Mesodermal cell (in vitro differentiated cells): ENCODE data around the gene STK39.

ENCODE experiments used
- H3K27ac ChIP-seq: 2 replicates; pipeline ENCODE4 v1.7.0; 2013; ENCODE audit warnings: mild to moderate bottlenecking, low read depth, low read length, moderate library complexity; ENCODE audit not compliant: severe bottlenecking
- H3K36me3 ChIP-seq: 2 replicates; pipeline ENCODE4 v1.7.1; 2013; ENCODE audit warnings: mild to moderate bottlenecking, low read length, moderate library complexity; ENCODE audit not compliant: control insufficient read depth, insufficient read depth
- H3K4me1 ChIP-seq: one replicate; pipeline ENCODE4 v1.7.1; 2013; ENCODE audit warnings: mild to moderate bottlenecking, low read length; ENCODE audit not compliant: insufficient read depth, control insufficient read depth, poor library complexity, severe bottlenecking
- H3K4me3 ChIP-seq: 2 replicates; pipeline ENCODE4 v1.7.0; 2013; ENCODE audit warnings: low read length, control low read depth, mild to moderate bottlenecking; ENCODE audit not compliant: insufficient read depth, poor library complexity, severe bottlenecking; ENCODE audit errors: extremely low read depth
- H3K9me3 ChIP-seq: 2 replicates; pipeline ENCODE4 v1.7.1; 2013; ENCODE audit warnings: mild to moderate bottlenecking, low read length, moderate library complexity; ENCODE audit not compliant: control insufficient read depth
- WGBS, 2 experiments: methylation state at CpG; one replicate each; pipeline ENCODE4 v1.1.5; 2013; ENCODE audit warnings: missing lambda C conversion rate in 2 of 2; ENCODE audit not compliant: insufficient coverage in 2 of 2; 5-methylcytosine and 5-hydroxymethylcytosine counted together

STK39 gene

DNA sequence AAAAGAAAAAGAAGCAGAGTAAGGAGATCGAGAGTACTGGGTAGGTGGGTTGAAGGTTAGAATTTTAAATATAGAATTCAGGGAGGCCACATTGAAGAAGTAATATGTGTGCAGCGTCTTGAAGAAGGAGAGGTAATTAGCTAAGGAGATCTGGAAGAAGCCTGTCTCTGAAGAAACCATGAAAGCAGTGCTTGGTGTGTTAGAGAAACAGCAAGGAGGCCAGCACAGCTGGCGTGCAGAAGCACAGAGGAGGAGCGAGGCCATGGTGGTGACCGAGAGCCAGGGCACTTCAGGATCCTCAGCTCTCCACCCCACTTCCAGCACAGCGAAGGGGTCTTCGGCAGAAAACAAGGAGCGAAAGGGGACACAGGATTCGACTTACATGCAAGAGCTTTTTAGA is 305.8 kb downstream of the STK39 start:
- WGBS, 2 experiments: 86 to 92% methylated on average over 3 to 6 of the region's 9 CpGs

DNA sequence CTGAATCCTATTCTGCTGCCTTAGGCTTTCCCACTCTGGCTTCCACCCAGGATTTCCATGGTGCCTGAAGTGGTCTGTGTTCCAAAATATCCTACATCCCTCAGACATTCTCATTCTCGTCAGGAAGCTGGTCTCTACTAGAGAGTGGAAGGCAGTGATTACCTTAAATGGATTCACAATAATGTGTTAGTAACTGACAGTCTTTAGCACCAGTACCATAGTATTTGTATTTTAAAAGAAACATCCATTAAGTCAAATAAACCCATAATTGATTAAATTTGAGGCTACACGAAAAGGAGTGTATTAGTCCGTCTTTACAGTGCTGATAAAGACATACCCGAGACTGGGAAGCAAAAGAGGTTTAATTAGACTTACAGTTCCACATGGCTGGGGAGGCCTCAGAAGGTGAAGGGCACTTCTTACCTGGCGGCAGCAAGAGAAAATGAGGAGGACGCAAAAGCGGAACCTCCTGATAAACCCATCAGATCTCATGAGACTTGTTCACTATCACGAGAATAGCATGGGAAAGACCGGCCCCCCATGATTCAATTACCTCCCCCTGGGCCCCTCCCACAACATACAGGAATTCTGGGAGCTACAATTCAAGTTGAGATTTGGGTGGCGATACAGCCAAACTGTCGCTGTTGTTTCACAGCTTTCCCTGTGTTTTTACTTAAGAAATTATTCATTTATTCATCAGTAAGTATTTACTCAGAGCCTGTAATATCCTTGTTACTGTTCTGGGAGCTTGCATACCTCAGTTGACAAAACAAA is 306.5 kb downstream of the STK39 start:
- H3K36me3 ChIP-seq: no peaks in the 10 kb centered on the region
- H3K27ac ChIP-seq: no peak overlapping the region
- no peak overlapping the region for H3K4me3 ChIP-seq
- no peaks in the 10 kb centered on the region for H3K9me3 ChIP-seq
- WGBS, 2 experiments: 94 to 96% methylated on average over 4 to 5 of the region's 11 CpGs
- H3K4me1 ChIP-seq: no peaks in the 10 kb centered on the region

More for the DNA sequence above, 305.8 kb downstream of the STK39 start:
- Histone ChIP-seq H3K36me3 (no peaks in the 10 kb centered on the region), H3K27ac (no peak overlapping the region), H3K4me3 (no peak overlapping the region), H3K4me1 (no peaks in the 10 kb centered on the region), H3K9me3 (no peaks in the 10 kb centered on the region)

DNA sequence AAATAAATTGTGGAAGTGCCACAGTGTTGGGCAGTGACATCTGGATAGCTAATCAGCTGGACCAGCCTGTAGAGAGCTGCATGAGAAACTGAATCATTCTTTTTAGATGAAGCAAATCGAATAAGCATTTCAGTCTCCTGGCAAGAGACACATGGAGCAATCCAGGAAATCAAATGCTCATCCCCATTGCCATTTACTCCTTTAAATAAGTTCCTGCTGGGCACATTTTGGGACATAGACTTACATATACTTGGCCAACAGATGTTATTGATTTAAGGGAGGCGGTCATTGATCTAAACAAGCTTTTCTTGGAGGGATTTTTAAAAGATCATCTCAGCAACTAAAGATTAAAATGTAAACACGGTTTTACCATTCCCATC is 307.1 kb downstream of the STK39 start:
- 94 to 100% methylated on average over 2 of the region's 3 CpGs for WGBS, 2 experiments
- H3K4me3 ChIP-seq: no peak overlapping the region
- no peaks in the 10 kb centered on the region for H3K4me1 ChIP-seq
- H3K27ac ChIP-seq: no peak overlapping the region
- no peaks in the 10 kb centered on the region for H3K9me3 ChIP-seq
- no peaks in the 10 kb centered on the region for H3K36me3 ChIP-seq

DNA sequence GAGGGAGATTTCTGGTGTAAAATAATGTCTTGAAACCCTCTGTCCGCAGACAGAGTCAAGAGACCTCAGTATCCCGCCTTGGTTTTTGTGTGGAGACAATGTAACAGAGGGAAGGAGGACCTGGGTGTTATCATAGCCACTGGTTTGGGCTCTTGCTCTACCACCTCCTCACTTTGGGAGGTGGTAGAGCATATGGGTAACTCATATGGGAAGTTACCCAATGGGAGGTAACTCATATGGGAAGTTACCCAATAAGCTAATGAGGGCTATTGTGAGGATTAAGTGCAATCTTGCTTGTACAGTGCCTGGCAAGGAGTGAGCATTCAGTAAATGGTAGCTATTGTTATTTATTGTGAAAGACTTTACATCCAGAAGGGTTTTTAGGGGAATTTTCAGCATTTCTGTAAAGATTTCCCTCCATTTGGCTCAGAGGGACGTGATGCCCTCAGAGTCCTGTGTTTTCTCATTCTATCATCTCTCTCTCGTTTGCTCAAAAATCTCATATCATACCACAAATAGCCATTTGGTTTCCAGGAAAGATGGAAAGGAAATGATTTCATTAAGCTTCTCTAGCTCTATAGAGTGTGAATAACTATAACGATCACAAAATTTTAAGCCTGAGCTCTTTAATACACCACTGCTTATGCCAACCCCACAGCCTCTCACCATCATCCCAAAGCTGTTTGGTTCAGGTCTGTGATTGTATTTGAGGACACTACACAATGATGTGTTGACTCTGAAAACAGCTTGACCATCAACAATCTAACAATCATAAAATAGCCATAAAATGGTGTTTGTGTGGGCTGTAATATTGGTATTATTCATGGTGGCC is 307.7 kb downstream of the STK39 start:
- Histone ChIP-seq H3K4me1 (no peaks in the 10 kb centered on the region), H3K27ac (no peak overlapping the region), H3K4me3 (no peak overlapping the region), H3K36me3 (no peaks in the 10 kb centered on the region), H3K9me3 (no peaks in the 10 kb centered on the region)
- 100% methylated on average over 2 of the region's 5 CpGs for WGBS, 2 experiments

DNA sequence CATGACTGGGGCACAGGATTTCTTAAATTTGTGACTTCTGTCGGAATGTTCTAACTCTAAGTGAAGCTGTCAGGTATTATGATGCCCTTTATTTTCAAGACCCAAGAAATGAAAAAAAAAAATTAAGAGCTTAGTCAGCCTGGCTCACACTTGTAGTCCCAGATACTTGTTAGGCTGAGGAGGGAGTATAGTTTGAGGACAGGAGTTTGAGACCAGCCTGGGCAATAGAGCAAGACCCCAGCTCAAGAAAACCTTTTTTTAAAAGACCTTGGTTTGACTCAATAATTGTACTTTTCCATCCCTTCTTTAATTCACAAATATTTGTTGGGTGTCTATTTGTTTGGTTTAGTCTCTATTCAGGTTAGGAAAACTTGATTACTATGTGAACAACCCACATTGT is 310.0 kb downstream of the STK39 start:
- Histone ChIP-seq H3K4me1 (no peaks in the 10 kb centered on the region), H3K27ac (no peak overlapping the region), H3K4me3 (no peak overlapping the region), H3K9me3 (no peaks in the 10 kb centered on the region), H3K36me3 (no peaks in the 10 kb centered on the region)
- no CpG with 5 or more reads among the region's 1 CpG for WGBS, 2 experiments

DNA sequence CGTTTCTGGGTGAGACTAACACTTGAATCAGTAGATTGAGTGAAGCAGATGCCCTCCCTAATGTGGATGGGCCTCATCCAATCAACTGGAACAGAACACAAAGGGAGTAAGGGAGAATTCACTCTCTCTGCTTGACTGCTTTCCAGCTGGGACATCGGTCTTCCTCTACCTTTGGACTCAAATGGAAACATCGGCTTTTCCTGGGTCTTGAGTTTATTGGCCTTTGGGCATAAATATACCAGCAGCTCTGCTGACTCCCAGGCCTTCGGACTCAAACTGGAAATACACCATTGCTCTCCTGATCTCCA is 311.6 kb downstream of the STK39 start:
- Histone ChIP-seq H3K4me3 (no peak overlapping the region), H3K9me3 (no peaks in the 10 kb centered on the region), H3K27ac (no peak overlapping the region), H3K36me3 (no peaks in the 10 kb centered on the region), H3K4me1 (no peaks in the 10 kb centered on the region)
- WGBS, 2 experiments: 79 to 88% methylated on average over 4 of the region's 4 CpGs

DNA sequence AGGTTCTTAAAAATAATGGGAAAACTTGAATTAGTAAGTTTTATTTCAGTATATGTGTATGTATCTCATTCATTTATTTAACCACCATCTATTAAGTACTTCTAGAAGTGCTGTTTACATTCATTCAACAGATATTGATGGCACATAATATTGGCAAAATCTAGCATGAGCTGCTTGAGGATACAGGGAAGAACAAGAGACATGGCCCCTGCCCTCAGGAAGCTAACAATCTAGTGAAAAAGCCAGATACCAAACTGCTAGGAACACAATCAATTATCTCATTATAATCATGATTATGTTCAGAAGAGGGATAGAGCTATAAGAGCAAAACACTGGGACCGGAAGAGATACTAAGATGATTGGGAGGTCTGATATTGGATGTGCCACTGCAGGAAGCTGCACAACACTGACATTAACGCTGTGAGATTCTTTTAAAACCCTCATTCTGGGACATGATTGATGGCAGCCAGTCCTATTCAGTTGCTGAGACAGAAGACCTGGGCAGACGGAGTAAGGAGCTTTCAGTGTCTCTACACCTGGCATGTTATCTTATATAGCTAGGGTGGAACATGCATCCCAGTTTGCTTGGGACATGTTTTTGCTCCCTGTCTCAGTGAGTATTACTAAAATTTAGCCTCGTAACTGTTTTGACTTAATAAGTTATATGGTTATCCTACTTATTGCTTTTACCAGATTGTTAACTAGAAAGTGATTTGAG is 314.1 kb downstream of the STK39 start:
- 86 to 90% methylated on average over 3 of the region's 4 CpGs for WGBS, 2 experiments
- H3K4me1 ChIP-seq: no peaks in the 10 kb centered on the region
- no peak overlapping the region for H3K4me3 ChIP-seq
- no peaks in the 10 kb centered on the region for H3K9me3 ChIP-seq
- H3K27ac ChIP-seq: no peak overlapping the region
- H3K36me3 ChIP-seq: no peaks in the 10 kb centered on the region

DNA sequence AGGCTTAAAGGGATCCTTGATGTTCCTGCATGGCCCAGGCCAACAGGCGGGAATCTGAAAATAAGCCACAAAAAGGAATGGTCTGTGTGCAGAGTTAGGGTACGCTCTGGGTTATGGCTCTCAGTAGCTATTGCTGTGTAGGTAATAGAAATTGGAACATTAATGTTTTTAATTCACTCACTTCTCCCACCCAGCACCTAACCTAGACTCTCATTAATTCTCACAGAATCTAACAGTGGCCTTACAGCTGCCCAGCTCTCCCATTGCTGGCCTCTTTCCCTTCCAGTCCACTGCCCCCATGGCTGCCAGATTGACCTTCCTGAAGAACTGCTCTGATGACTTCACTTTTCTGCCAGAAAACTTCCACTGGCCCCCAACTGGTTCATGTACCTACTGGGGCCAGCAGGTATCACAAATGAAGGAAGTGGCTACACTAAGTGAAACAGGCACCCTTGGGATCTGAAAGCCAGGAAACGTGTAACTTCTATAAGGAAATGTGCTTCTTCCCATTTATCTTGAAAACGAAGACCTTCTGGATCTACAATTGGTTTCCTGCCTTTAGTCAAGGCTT is 315.2 kb downstream of the STK39 start:
- Histone ChIP-seq H3K9me3 (no peaks in the 10 kb centered on the region), H3K36me3 (no peaks in the 10 kb centered on the region)
- 86 to 96% methylated on average over 3 of the region's 4 CpGs for WGBS, 2 experiments

DNA sequence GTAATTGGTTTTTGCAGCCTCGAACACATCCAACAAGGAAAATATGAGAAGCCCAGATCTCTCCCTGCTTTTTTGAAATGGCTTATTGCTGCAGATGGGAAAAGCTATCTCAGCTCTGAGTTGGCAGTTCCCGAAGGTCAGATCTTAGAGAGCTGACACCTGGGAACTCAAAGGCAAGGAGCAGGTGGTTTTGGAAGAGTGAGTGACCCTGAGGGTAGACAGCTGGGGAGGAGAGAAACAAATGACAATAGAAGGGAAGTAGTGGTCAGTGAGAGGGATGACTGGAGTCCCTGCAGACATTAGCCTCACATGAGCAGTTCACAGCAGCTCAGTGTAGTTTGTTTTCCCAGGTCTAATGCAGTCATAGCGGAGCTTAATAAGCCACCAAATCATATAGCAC is 317.9 kb downstream of the STK39 start:
- 80 to 82% methylated on average over 1 to 2 of the region's 3 CpGs for WGBS, 2 experiments

More for the DNA sequence above, 315.2 kb downstream of the STK39 start:
- H3K4me1 ChIP-seq: no peaks in the 10 kb centered on the region
- H3K27ac ChIP-seq: no peak overlapping the region
- no peak overlapping the region for H3K4me3 ChIP-seq

DNA sequence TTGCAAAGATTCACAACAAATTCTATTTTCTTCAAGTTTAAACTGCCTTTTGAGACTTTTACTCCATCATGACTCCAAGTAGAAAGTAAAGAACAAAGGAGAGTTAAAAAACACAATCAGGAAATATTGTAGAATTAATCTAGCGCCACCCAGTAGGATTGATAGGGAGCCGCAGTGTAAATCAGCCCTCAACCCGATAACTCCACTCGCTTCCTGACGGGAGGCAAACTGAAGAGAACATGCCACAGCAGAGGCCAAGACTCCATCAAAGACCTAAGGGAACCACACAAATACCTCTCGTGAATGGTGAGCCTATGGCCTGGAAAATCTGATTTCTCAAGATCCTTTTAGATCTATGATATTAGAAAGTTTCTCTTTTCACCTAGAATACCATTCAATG is 319.0 kb downstream of the STK39 start:
- Histone ChIP-seq H3K4me3 (no peak overlapping the region), H3K9me3 (no peaks in the 10 kb centered on the region), H3K4me1 (no peaks in the 10 kb centered on the region), H3K27ac (no peak overlapping the region), H3K36me3 (no peaks in the 10 kb centered on the region)
- 74 to 92% methylated on average over 4 to 5 of the region's 6 CpGs for WGBS, 2 experiments

More for the DNA sequence above, 317.9 kb downstream of the STK39 start:
- H3K27ac ChIP-seq: no peak overlapping the region
- no peaks in the 10 kb centered on the region for H3K36me3 ChIP-seq
- H3K4me3 ChIP-seq: no peak overlapping the region
- H3K4me1 ChIP-seq: no peaks in the 10 kb centered on the region
- no peaks in the 10 kb centered on the region for H3K9me3 ChIP-seq
